ENCODE measurements around the gene SNTA1.
"Not testable (repeated sequence)": the region's sequence is repeated elsewhere in the genome, so short reads cannot be mapped to it uniquely, and the experiment has no call there.

DNA sequence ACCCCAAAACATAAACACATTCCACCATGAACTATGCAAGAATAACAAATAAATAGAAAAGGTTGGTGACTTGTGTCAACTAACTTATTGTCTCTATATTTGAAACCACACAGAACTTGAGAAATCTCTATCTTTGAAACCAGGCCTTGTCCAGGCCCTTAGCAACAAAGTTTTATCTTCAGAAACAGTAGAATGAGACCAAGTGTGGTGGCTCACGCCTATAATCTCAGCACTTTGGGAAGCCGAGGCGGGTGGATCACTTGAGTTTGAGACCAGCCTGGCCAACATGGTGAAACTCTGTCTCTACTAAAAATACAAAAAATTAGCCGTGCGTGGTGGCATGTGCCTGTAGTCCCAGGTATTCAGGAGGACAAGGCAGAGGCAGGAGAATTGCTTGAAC lies 39.6 kb upstream of the SNTA1 start:
- TF ChIP-seq, protein P1, sequence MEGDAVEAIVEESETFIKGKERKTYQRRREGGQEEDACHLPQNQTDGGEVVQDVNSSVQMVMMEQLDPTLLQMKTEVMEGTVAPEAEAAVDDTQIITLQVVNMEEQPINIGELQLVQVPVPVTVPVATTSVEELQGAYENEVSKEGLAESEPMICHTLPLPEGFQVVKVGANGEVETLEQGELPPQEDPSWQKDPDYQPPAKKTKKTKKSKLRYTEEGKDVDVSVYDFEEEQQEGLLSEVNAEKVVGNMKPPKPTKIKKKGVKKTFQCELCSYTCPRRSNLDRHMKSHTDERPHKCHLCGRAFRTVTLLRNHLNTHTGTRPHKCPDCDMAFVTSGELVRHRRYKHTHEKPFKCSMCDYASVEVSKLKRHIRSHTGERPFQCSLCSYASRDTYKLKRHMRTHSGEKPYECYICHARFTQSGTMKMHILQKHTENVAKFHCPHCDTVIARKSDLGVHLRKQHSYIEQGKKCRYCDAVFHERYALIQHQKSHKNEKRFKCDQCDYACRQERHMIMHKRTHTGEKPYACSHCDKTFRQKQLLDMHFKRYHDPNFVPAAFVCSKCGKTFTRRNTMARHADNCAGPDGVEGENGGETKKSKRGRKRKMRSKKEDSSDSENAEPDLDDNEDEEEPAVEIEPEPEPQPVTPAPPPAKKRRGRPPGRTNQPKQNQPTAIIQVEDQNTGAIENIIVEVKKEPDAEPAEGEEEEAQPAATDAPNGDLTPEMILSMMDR (IDR thresholded peaks at IDR 0.05; ENCODE audit: insufficient read depth, low read depth, low read length) = not testable (repeated sequence)
- not testable (repeated sequence) for TF ChIP-seq EZH2 (IDR thresholded peaks at IDR 0.05; ENCODE audit: insufficient read depth, low read length)

Data from astrocyte (in vitro differentiated cells and primary cell).